Thoracic aorta (tissue), 2 donors: ENCODE results near the gene GABRB2. TPM values are rescaled to one million over a fixed set of nuclear protein-coding genes. Genes with fewer than 3 reads are reported as not detected.

ENCODE experiments used
- ATAC-seq: fragments of 150-250 bp; one replicate; pipeline ENCODE4 v1.8.0; 2017; ENCODE audit warnings: low read depth; ENCODE audit not compliant: insufficient number of reproducible peaks, low FRiP score
- DNase-seq: peaks from one replicate; pipeline ENCODE4 v3.0.0-alpha.2; 2020; ENCODE audit warnings: low spot score
- H3K27ac ChIP-seq, 2 donors: fragments of 200-600 bp; sonication (generic); 1 replicate in 1 of 2; 2 replicates in 1 of 2; pipeline ENCODE4 v1.5.1; 2016; ENCODE audit warnings: mild to moderate bottlenecking in 2 of 2, moderate library complexity in 2 of 2
- H3K27me3 ChIP-seq: fragments of 200-600 bp; sonication (generic); replicated peaks from 2 replicates; pipeline ENCODE4 v1.6.0; 2016; ENCODE audit warnings: mild to moderate bottlenecking; ENCODE audit not compliant: insufficient read depth
- H3K36me3 ChIP-seq: fragments of 200-600 bp; sonication (generic); one replicate; pipeline ENCODE4 v1.5.1; 2016
- H3K4me1 ChIP-seq, 2 donors: fragments of 200-600 bp; sonication (generic); 1 replicate in 1 of 2; 2 replicates in 1 of 2; pipeline versions ENCODE4 v1.5.1 to v1.6.0; 2016; ENCODE audit warnings: low read depth in 2 of 2, mild to moderate bottlenecking in 1 of 2; ENCODE audit not compliant: control insufficient read depth in 1 of 2
- H3K4me3 ChIP-seq: fragments of 200-600 bp; sonication (generic); 2 replicates; pipeline ENCODE4 v1.5.1; 2016; ENCODE audit warnings: mild to moderate bottlenecking
- H3K9me3 ChIP-seq: fragments of 200-600 bp; sonication (generic); 2 replicates; pipeline ENCODE4 v1.5.1; 2016
- CTCF ChIP-seq: fragments of 200-600 bp; sonication (generic); IDR thresholded peaks from one replicate; pipeline ENCODE4 v1.5.1; 2019; ENCODE audit warnings: antibody characterized with exemption
- total RNA-seq, 2 donors: library from RNA; depleted of rRNA; stranded (reverse); fragments of >200 nt; gene quantifications; one replicate each; pipeline versions ENCODE4 v1.1.0 to v1.2.3, GENCODE V29; 2016

GABRB2 gene
- total RNA-seq, 2 donors from 2014 or later, result 0.27 to 0.78 TPM

- DNase-seq (no peak), ATAC-seq (no peak)
- H3K36me3 ChIP-seq, result no peaks in the 10 kb centered on the region
- no peak overlapping the region for H3K27ac ChIP-seq
- H3K9me3 ChIP-seq, result no peaks in the 10 kb centered on the region
- H3K4me1 ChIP-seq, result no peaks in the 10 kb centered on the region
- no peak overlapping the region for H3K4me3 ChIP-seq
- no peaks in the 10 kb centered on the region for H3K27me3 ChIP-seq
- TF ChIP-seq CTCF, result no peak
Observed at GRCh38 chr5:161278739-161279660, 267.5 kb downstream of the GABRB2 start.

- no peak overlapping the region for H3K4me3 ChIP-seq
- H3K4me1 ChIP-seq, result no peaks in the 10 kb centered on the region
- no peak for TF ChIP-seq CTCF
- DNase-seq (no peak), ATAC-seq (no peak)
- no peak overlapping the region for H3K27ac ChIP-seq
- H3K9me3 ChIP-seq, result no peaks in the 10 kb centered on the region
- H3K36me3 ChIP-seq, result no peaks in the 10 kb centered on the region
- no peaks in the 10 kb centered on the region for H3K27me3 ChIP-seq
Observed at GRCh38 chr5:161277011-161277410, 269.5 kb downstream of the GABRB2 start.

GRCh38 chr5:161274951-161275350, 271.6 kb downstream of the GABRB2 start:
- Histone ChIP-seq H3K27ac (no peak overlapping the region), H3K4me3 (no peak overlapping the region), H3K9me3 (no peaks in the 10 kb centered on the region), H3K4me1 (no peaks in the 10 kb centered on the region), H3K36me3 (no peaks in the 10 kb centered on the region), H3K27me3 (no peaks in the 10 kb centered on the region)
- no peak for TF ChIP-seq CTCF
- DNase-seq (no peak), ATAC-seq (no peak)

- no peaks in the 10 kb centered on the region for H3K9me3 ChIP-seq
- no peak for TF ChIP-seq CTCF
Observed at GRCh38 chr5:161273410-161273809, 273.1 kb downstream of the GABRB2 start.

GRCh38 chr5:161271816-161272215, 274.7 kb downstream of the GABRB2 start:
- H3K9me3 ChIP-seq, result no peaks in the 10 kb centered on the region
- H3K27me3 ChIP-seq, result no peaks in the 10 kb centered on the region
- DNase-seq, result no peak
- no peak for TF ChIP-seq CTCF
- H3K4me1 ChIP-seq, result no peaks in the 10 kb centered on the region
- no peaks in the 10 kb centered on the region for H3K36me3 ChIP-seq
- ATAC-seq, result no peak
- H3K27ac ChIP-seq, result no peak overlapping the region
- no peak overlapping the region for H3K4me3 ChIP-seq

More at GRCh38 chr5:161273410-161273809, 273.1 kb downstream of the GABRB2 start:
- Histone ChIP-seq H3K27ac (no peak overlapping the region), H3K4me1 (no peaks in the 10 kb centered on the region), H3K36me3 (no peaks in the 10 kb centered on the region), H3K27me3 (no peaks in the 10 kb centered on the region), H3K4me3 (no peak overlapping the region)
- ATAC-seq, result no peak
- DNase-seq, result no peak
